GM12865 (cell line): ENCODE measurements around the gene CCDC182.
A peak's percentile ranks its signal among the peaks of the same experiment; 100 is the strongest.

Experiments
- DNase-seq: peaks from one replicate; pipeline ENCODE4 v3.0.0; 2010; ENCODE audit warnings: low read depth
- H3K4me3 ChIP-seq: 2 replicates; pipeline ENCODE4 v1.5.1; 2011; ENCODE audit warnings: mild to moderate bottlenecking, low read depth, low read length, control low read depth
- TF ChIP-seq, protein P1 (sequence below): IDR thresholded peaks from 2 replicates; pipeline ENCODE4 v1.5.1; 2011; ENCODE audit warnings: low read length, control low read depth, low read depth, inconsistent platforms; ENCODE audit not compliant: insufficient read depth; ENCODE audit errors: missing control alignments

Gene CCDC182

GRCh38 chr17:57730026-57730701 lies 14.9 kb downstream of the CCDC182 start:
- H3K4me3 ChIP-seq = no peak overlapping the region
- TF ChIP-seq, protein P1, sequence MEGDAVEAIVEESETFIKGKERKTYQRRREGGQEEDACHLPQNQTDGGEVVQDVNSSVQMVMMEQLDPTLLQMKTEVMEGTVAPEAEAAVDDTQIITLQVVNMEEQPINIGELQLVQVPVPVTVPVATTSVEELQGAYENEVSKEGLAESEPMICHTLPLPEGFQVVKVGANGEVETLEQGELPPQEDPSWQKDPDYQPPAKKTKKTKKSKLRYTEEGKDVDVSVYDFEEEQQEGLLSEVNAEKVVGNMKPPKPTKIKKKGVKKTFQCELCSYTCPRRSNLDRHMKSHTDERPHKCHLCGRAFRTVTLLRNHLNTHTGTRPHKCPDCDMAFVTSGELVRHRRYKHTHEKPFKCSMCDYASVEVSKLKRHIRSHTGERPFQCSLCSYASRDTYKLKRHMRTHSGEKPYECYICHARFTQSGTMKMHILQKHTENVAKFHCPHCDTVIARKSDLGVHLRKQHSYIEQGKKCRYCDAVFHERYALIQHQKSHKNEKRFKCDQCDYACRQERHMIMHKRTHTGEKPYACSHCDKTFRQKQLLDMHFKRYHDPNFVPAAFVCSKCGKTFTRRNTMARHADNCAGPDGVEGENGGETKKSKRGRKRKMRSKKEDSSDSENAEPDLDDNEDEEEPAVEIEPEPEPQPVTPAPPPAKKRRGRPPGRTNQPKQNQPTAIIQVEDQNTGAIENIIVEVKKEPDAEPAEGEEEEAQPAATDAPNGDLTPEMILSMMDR = no peak
- DNase-seq = no peak

DNA sequence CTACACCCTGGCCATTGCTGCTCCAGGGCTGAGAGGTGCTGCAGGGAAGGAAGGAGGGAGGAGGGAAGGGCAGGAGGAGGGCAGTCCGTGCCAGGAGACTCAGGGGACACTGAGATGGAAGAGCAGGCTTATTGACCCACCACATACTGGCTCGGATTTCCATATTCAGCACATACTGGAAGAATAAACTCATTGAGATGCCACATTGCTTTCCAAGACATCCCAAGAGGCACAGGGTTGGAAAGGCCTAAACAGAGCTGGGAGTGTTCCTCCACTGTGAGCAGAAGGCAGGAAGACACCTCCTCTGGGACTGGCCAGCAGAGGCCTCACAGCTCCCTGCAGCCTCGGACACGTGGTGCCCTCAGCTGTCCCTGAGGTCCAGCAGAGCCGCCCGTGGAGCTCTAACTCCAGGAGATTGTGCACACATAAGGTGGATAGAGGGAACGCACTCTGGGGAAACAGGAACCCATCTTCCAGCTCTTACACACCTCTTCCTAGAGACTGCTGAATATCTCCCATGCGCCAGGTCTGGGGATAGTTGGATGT lies 17.4 kb downstream of the CCDC182 start:
- no peak for DNase-seq
- TF ChIP-seq, protein P1 = no peak
- H3K4me3 ChIP-seq = no peak overlapping the region

- no peak overlapping the region for H3K4me3 ChIP-seq
- TF ChIP-seq, protein P1 = no peak
- no peak for DNase-seq
These were observed 18.3 kb downstream of the CCDC182 start for GRCh38 chr17:57726838-57727237.

GRCh38 chr17:57726213-57726790 lies 18.8 kb downstream of the CCDC182 start:
- H3K4me3 ChIP-seq = no peak overlapping the region
- TF ChIP-seq, protein P1 = no peak
- DNase-seq = no peak

- H3K4me3 ChIP-seq = no peak overlapping the region
- TF ChIP-seq, protein P1 = no peak
- no peak for DNase-seq
These were observed 20.4 kb downstream of the CCDC182 start for GRCh38 chr17:57724729-57725125.

DNA sequence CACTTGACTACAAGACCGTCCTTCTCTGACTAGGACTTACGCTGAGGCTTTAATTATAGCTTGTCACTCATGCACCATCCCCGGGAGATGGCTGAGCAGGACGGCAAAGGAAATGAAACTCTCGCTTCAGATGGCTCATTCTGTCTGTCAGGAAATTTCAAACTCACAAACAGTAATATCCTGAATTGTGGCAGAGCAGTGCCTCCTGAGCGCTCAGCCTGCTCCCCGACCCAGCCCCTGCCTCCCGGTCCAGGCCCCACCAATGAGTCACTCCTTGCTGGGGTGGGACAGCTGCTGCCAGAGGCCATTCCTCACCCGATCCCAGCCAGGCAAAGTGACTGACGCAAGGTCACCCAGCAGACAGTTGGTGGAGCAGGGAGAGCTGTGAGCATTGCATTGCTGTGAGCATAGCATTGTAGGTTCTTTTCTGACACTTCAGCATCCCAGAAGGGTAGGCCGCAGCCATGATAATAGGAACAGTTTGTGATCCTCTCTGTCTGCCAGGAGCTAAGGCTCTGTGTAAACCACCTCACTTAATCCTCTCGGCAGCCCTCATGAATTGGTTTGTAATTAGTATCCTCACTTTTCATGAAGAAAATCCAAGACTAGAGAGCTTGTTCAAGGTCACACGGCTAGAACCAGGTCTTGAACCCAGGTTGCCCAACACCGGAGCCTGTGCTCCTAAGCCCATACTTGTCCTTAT lies 20.9 kb downstream of the CCDC182 start:
- TF ChIP-seq, protein P1 = no peak
- peak; percentile 67 for DNase-seq
- H3K4me3 ChIP-seq = no peak overlapping the region
